SK-N-MC (cell line): Measurements from ENCODE around the gene SLC9A9.

Experiments used
- DNase-seq: peaks from one replicate; pipeline ENCODE4 v3.0.0-alpha.2; 2011; ENCODE audit warnings: low read depth, low spot score
- H3K27ac ChIP-seq: fragments of 200-600 bp; sonication (generic); 2 replicates; pipeline ENCODE4 v1.5.1; 2016; ENCODE audit warnings: mixed run types
- H3K36me3 ChIP-seq: fragments of 200-600 bp; sonication (generic); 2 replicates; pipeline ENCODE4 v1.6.1; 2017; ENCODE audit warnings: antibody characterized with exemption, low read length, mixed read lengths; ENCODE audit not compliant: insufficient read depth
- H3K4me3 ChIP-seq: fragments of 200-600 bp; sonication (generic); 2 replicates; pipeline ENCODE4 v1.5.1; 2016
- H3K9ac ChIP-seq: fragments of 200-600 bp; sonication (generic); 2 replicates; pipeline ENCODE4 v1.8.0; 2017; ENCODE audit warnings: mixed run types, mixed read lengths; ENCODE audit not compliant: insufficient read length
- H3K9me3 ChIP-seq: fragments of 200-600 bp; sonication (generic); 2 replicates; pipeline ENCODE4 v1.6.1; 2017; ENCODE audit warnings: low read depth, mild to moderate bottlenecking, antibody characterized with exemption, low read length, moderate library complexity, mixed read lengths
- EZH2 ChIP-seq: fragments of 200-600 bp; sonication (generic); IDR thresholded peaks from one replicate; pipeline ENCODE4 v1.6.1; 2017; ENCODE audit warnings: antibody characterized with exemption
- FOXP2 ChIP-seq: optimal IDR thresholded peaks from 2 replicates; pipeline ENCODE3; 2011; ENCODE audit warnings: mild to moderate bottlenecking, moderate library complexity; ENCODE audit not compliant: insufficient read depth; ENCODE audit errors: extremely low read length, control extremely low read depth
- POLR2AphosphoS5 ChIP-seq: IDR thresholded peaks from 2 replicates; pipeline ENCODE4 v1.6.1; 2012; ENCODE audit warnings: mild to moderate bottlenecking, low read depth, low read length, borderline replicate concordance

Gene SLC9A9

GRCh38 chr3:143307613-143308183 is 540.6 kb downstream of the SLC9A9 start:
- Histone ChIP-seq H3K9me3 (no peaks in the 10 kb centered on the region), H3K36me3 (no peaks in the 10 kb centered on the region), H3K9ac (no peak overlapping the region), H3K27ac (no peak overlapping the region), H3K4me3 (no peak overlapping the region)
- DNase-seq = no peak
- no peak for TF ChIP-seq POLR2AphosphoS5
- no peak for TF ChIP-seq EZH2
- TF ChIP-seq FOXP2 = no peak

- Histone ChIP-seq H3K36me3 (no peaks in the 10 kb centered on the region), H3K9me3 (no peaks in the 10 kb centered on the region), H3K9ac (no peak overlapping the region), H3K27ac (no peak overlapping the region), H3K4me3 (no peak overlapping the region)
- no peak for DNase-seq
- no peak for TF ChIP-seq POLR2AphosphoS5
- no peak for TF ChIP-seq EZH2
- TF ChIP-seq FOXP2 = no peak
Measured at GRCh38 chr3:143306407-143306806, 541.9 kb downstream of the SLC9A9 start.

- H3K4me3 ChIP-seq = no peak overlapping the region
- no peak for DNase-seq
- no peaks in the 10 kb centered on the region for H3K36me3 ChIP-seq
- H3K9me3 ChIP-seq = no peaks in the 10 kb centered on the region
- no peak overlapping the region for H3K9ac ChIP-seq
- TF ChIP-seq EZH2 (no peak), FOXP2 (no peak), POLR2AphosphoS5 (no peak)
- no peak overlapping the region for H3K27ac ChIP-seq
Measured at GRCh38 chr3:143302638-143303171, 545.6 kb downstream of the SLC9A9 start.

- no peak overlapping the region for H3K9ac ChIP-seq
Measured at GRCh38 chr3:143301031-143301901, 547.0 kb downstream of the SLC9A9 start.

GRCh38 chr3:143298886-143299535 is 549.3 kb downstream of the SLC9A9 start:
- H3K27ac ChIP-seq = no peak overlapping the region
- H3K4me3 ChIP-seq = no peak overlapping the region
- no peaks in the 10 kb centered on the region for H3K36me3 ChIP-seq
- no peaks in the 10 kb centered on the region for H3K9me3 ChIP-seq
- TF ChIP-seq EZH2 (no peak), POLR2AphosphoS5 (no peak), FOXP2 (no peak)
- H3K9ac ChIP-seq = no peak overlapping the region
- DNase-seq = no peak

More at GRCh38 chr3:143301031-143301901, 547.0 kb downstream of the SLC9A9 start:
- H3K27ac ChIP-seq = no peak overlapping the region
- H3K9me3 ChIP-seq = no peaks in the 10 kb centered on the region
- no peaks in the 10 kb centered on the region for H3K36me3 ChIP-seq
- H3K4me3 ChIP-seq = no peak overlapping the region
- no peak for DNase-seq
- no peak for TF ChIP-seq POLR2AphosphoS5

GRCh38 chr3:143298380-143298779 is 549.9 kb downstream of the SLC9A9 start:
- no peak overlapping the region for H3K27ac ChIP-seq

GRCh38 chr3:143295201-143296080 is 552.8 kb downstream of the SLC9A9 start:
- no peaks in the 10 kb centered on the region for H3K36me3 ChIP-seq
- no peak overlapping the region for H3K27ac ChIP-seq
- H3K9me3 ChIP-seq = no peaks in the 10 kb centered on the region
- TF ChIP-seq POLR2AphosphoS5 (no peak), FOXP2 (no peak), EZH2 (no peak)
- no peak overlapping the region for H3K4me3 ChIP-seq
- peak; percentile 16 for DNase-seq
- no peak overlapping the region for H3K9ac ChIP-seq

More at GRCh38 chr3:143298380-143298779, 549.9 kb downstream of the SLC9A9 start:
- no peak for TF ChIP-seq POLR2AphosphoS5
- TF ChIP-seq EZH2 = no peak
- no peak for TF ChIP-seq FOXP2
- H3K36me3 ChIP-seq = no peaks in the 10 kb centered on the region
- no peak overlapping the region for H3K9ac ChIP-seq
- DNase-seq = no peak
- no peak overlapping the region for H3K4me3 ChIP-seq
- no peaks in the 10 kb centered on the region for H3K9me3 ChIP-seq
